T47D (cell line): ENCODE data around the gene CEP131.
A peak's percentile ranks its signal among the peaks of the same experiment; 100 is the strongest.

Experiments
- DNase-seq, 2 experiments: peaks; one replicate each; pipeline versions ENCODE4 v3.0.0 to v3.0.0-alpha.2; 2011 to 2012; ENCODE audit warnings: low read depth in 1 of 2, low spot score in 1 of 2
- JUND ChIP-seq: IDR thresholded peaks from 2 replicates; pipeline ENCODE4 v1.6.1; 2012; ENCODE audit warnings: low read depth
- in situ Hi-C: cut with HindIII; loops from 2 replicates; pipeline ENCODE4 v1.10.0; 2016; ENCODE audit warnings: low sequenced_read_pairs, low pct_unique_long_range_greater_than_20kb

Gene CEP131

DNA sequence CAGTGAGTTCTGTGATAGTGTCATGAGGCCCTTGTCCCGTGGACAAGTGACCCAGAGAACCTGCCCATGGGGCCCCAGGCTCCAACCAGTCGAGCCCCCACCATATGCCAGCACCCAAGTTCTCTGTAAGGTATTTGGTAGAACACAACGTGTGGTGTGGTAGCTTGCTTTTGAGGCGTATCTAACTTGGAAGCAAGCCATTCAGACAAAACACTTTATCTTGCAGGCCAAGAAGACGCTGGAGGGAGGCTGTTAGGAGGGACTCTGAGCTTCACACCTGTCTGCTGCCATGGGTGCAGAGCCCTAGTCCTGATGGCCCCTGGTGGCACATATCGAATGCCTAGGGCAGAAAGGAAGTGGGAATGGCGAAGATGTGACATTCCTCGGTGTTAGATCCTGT is 18.0 kb upstream of the CEP131 start:
- TF ChIP-seq JUND = no peak
- no peak for DNase-seq
- in situ Hi-C loops = no loop called here

DNA sequence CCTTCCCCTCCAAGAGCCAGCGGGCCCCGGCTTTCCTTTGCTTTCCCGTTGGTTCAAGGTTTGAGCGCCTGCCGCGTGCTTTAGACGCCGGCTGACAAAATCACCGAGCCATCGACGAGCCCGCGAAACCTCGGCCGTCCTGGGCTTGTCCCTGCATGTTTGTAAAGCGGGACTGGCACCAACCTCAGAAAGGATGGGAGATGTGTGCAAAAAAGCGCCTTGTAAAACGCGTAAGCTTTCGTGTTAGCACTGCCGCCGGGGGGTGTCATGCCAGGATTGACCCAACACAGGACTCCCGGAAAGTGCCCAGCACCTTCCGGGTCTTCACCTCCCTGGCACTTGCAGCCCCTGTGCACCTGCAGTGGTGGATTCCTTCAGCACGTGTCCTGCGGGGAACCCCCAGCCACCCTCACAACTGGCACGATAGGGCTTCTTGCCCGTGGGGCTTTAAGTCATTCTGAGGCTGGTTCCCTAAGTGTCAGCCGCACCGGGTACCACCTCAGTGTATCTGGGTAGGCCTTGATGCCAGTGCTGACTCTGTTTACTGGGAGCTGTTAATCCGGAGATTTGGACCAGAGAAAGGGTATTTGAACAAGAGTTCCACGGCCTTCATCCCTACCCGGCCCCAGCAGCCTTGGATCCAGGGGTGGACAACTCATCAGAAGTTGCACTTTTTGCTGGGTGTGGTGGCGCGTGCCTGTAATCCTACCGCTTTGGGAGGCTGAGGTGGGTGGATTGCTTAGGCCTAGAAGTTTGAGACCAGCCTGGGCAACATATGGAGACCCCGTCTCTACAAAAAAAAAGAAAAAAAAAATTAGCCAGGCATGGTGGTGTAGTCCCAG is 17.2 kb upstream of the CEP131 start:
- in situ Hi-C loops = no loop called here
- DNase-seq = peak; percentile 37 to 49
- no peak for TF ChIP-seq JUND

DNA sequence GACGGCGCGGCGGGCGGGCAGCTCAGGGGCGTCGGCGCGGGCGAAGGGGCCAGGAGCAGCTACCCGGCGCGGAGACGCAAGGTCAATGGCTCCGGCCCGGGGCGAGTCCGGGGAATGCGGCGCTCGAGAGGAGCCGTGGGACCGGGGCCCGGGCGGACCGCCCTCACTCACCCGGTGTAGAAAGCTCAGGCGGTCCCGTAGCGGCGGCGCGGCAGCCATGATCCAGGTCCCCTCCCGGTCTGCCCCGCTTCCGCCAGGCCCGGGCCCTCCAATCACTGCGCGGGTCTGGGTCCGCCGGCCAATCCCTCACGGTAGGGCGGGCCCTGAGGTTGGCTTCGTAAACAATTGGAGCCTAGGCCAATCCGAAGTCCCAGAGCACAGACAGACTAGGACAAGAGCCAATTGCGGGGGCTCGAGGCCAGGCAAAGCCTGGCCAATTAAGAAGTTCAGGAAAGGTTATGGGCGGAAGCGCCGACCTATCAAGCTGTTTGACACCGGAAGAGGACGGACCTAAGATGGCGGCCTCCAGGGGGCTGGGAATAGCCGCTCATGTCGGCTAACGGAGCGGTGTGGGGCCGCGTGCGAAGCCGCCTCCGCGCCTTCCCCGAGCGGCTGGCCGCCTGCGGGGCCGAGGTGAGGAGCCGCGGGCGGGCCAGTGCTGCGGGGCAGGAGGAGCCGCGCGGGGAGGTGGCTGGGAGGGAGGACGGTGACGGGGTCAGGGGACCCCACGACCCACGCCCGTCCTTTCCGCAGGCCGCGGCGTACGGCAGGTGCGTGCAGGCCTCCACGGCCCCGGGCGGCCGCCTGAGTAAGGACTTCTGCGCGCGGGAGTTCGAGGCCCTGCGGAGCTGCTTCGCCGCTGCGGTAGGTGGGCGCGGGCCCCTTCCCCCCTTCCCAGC is 16.3 kb upstream of the CEP131 start, which contains the start of the genes NDUFAF8 and TEPSIN:
NDUFAF8 (plus strand) TSS at position 504 of the 899 bp plus-strand sequence; CDS start at position 550, 46 bp downstream.
TEPSIN (minus strand) TSS at position 241 of the 899 bp plus-strand sequence; CDS start at position 219, 22 bp downstream.
- DNase-seq = peak; percentile 100
- in situ Hi-C loops = no loop called here
- TF ChIP-seq JUND = no peak

DNA sequence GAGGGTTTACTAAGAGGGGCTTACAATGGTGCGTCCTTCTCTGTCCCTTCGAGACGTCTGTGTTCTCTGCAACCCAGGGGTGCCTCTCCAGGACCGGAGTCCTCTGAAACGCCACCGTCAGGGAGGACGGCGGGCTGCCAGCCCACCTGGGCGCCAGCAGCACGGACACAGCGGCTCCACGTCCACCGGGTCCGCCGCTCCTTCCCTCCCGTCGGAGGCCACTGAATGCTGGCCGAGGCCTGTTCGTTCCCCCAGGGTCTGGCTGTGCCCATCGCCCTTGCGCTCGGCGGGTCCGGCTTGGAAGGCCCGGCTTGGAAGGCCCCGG is 15.7 kb upstream of the CEP131 start:
- no peak for TF ChIP-seq JUND
- in situ Hi-C loops = no loop called here

DNA sequence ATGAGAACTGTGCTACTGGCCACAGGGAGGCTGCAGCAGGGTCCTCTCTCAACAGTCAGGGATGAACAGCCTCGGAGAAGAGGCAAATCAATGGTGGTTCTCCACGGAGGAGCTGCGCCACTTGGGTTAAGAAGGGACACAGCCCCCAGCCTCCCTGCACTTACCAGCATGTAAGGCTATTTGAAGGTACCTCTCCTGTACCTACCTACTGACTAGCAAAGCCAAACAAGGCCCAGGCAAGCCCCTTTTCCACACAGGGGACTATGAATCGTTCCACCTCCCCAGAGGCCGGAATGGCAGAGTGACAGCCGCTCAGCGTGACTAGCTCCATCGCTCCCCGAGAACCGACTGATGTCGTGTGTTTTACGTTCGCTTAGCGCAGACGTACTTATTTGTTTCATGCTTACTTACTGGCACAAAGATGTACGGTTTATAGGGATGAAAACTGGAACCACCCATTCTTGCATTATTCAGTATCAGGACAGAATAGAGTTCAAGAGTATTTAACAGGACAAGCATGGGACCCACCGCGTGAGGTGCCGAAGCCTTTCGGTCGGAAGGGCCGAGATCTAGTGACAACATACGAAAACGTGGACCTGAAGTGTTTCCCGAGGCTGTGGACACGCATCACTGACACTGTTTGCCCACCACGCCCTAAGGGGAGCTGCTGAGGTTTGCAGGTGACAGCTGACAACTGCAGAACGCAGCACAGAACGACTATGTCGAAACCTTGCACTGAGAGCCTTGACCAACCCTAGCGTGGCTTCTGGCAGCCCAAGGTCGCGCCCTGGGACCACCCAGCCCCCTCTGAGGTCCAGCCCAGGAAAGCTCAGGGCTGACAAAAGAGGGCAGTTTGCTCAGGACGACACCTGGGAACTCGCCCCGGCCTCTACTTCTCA is 15.1 kb upstream of the CEP131 start:
- DNase-seq = no peak
- no peak for TF ChIP-seq JUND
- in situ Hi-C loops = no loop called here

More for the DNA sequence above, 15.7 kb upstream of the CEP131 start:
- no peak for DNase-seq

DNA sequence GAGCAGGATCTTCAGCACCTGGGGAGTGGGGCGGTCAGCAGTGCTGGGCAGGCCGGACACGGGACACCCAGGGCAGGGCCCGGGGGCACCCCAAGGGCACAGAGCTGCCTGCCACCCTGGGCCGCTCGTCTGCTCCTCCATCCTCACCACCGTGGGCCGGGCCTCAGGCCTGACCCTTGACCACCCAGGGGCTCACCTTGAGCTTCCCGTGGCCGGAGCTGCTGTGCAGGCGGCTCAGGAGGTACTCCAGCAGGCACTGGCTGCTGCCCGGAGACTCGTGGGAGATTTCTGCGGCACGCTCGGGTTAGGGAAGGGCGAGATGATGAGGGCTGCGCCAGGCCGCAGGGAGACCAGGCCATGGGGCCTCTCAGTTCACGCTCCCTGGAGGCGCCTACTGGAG is 14.0 kb upstream of the CEP131 start:
- DNase-seq = no peak
- in situ Hi-C loops = no loop called here
- TF ChIP-seq JUND = no peak

DNA sequence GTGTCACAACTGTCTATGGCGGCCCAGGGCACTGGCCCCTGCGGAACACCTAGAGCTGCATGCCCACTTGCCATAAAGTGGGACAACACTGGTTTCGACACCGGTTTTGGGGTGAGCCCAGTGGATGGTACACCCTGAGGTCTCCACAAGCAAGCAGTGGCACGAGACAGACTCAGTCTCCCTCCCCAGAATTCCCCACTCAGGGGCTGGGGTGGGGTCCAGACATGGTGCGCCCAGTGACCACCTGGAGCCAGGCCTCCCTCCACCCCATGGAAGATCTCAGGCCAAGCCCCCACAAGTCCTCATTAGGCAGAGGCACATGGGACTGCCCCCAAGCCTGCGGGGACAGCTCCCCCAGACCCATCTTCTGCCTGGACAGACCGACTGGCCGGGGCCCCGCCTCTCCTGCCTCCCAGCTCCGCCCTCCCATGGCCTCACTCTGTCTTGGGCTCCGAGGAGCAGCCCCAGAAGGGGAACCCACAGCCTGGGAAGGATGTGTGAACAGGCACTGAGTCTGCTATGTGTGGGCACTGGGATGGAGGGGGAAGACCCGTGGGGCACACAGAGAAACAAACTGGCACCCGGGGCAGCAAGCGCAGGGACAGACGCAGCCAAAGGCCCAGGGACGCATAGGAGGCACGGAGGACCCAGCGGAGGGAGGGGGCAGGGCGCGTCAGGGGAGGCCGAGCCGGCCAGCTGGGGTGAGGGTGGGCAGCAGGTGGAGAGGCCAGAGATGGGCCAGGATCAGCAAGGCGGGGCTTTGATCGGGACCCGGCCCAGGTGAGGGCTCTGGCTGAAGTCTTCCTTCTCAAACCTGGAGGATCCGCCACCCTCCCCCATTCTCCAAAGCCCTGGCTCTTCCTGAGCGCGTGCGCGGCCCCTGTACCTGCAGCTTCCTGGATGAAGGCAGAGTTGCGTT is 13.3 kb upstream of the CEP131 start:
- TF ChIP-seq JUND = no peak
- in situ Hi-C loops = no loop called here
- DNase-seq = no peak

DNA sequence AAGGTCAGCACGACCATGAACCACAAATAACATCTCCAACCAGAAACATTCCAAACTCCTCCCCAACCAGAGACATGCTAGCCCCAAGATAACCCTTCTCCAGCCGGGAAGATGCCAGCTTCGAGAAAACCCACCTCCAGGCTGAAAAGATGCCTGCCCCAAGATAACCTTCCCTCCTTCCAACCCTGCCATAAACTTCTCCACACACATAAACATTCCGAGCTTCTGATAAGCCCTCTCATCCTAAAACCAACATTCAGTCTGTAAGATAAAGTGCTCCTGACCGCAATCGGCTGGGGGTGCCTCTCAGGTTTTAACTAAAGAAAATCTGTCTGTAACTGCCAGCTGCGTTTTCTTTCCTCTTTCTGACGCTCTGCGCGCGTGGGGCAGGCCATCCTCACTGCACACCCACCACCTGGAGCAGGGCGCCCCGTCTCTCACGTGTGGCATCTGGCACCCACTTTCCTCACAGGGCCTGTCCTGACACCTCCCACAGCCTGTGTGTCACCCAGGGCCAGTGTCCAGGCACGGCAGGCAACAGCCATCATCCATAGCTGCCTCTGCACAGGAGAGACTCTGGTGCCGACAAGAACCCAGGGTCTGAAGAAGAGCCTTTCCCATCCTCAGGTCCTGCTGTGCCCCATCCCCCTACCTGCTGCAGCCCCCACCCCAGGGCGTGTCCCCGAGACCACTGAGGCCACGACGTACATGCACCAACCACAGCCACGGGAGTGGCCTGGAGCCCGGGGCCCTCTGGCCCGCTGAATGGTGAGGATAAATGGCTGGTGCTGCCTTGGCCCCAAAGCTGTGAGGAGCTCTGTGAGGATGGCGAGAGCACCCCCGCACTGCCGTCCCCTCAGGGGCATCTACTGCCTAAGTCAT is 12.4 kb upstream of the CEP131 start:
- no peak for DNase-seq
- in situ Hi-C loops = no loop called here
- TF ChIP-seq JUND = no peak

DNA sequence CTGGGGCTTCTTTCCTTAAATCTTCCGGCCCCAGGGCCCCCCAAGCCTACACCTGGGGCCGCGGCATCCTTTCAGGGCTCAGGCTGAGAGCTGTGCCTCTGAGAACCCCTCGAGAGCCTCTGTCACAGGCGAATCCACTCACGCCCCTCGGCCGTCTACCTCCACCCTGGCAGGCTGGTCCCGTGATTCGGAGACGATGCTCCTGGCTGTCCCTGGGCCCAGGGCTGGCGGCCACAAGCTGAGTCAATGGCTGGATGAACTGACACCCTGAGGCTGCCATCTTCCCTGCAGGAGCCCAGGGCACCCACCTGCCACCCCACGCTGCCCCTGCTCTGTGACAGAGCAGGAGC is 11.7 kb upstream of the CEP131 start:
- DNase-seq = no peak
- TF ChIP-seq JUND = no peak
- in situ Hi-C loops = no loop called here

DNA sequence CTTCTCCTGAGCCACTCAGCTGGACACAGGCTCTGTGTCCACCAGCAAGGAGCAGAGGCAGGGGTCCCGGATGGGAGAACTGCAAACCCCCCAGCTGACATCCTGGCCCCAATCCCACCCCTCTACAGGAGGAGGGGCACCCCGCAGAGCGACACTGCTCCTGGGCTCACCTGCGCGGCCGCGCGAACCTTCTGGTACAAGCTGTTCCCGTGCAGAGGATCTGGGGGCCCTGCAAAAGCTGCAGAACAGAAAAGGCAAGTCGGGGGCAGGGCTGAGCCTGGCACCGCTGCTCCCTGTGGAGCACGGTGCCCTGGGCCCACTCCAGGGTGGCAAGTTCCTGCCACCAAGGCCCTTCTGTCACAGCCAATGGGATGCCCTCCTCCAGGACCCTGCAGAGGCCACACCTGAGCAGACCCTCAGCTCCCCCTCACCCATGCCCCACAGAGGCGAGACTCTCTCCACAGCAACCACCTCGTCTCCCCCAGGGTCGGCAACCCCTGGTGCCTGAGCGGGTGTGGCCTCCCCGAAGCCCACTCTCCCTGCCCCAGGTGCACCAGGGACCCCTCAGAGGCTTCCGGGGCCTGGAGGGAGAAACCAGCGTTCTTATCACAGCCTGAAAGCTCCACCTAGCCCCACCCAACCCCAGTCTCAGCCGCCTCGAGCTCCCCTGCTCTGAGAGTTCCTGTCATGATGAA is 11.2 kb upstream of the CEP131 start:
- in situ Hi-C loops = no loop called here
- DNase-seq = no peak
- no peak for TF ChIP-seq JUND
